Measurements from ENCODE around the gene KIF15. TPM values are rescaled to one million over a fixed set of nuclear protein-coding genes. Genes with fewer than 3 reads are reported as not detected.

The KIF15 gene
- total RNA-seq, 2 donors from 2014 or later, result 0.12 to 0.16 TPM

DNA sequence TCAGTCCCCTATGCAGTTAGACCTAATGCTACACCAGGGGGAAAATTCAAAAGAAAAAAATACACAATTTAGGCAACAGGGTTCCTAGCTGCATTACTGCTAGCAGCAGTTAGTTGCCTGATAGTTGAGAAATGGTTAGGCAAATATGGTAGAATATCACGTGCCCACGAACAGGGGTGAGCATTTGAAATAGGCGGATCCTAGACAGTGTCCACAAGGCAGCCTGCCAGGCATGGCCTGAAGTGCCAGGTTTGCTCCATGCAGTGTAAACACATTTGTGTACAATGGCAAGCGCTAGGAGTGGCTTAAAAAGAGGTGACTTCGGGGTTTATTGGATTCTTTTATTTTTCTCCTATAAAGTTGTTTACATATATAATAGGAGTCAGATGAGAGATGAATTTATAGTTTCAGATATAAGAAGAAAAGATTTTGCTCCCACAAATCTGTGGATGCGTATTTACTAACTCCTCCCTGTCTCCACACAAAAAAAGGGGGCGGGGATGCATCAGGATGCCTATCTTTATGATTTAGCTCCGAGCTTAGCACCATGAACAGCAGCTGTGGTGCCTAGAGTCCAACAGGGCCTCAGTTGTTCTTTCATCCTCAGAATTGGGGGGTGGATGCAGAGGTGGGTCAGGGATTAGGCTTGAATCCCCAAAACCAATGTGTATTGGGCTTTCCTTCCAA is 108.9 kb downstream of the KIF15 start:
- Mint-ChIP-seq H3K27me3 (no peaks in the 10 kb centered on the region), H3K4me1 (peaks cover 10% of the 10 kb centered on the region), H3K4me3 (no peak overlapping the region), H3K27ac (no peak overlapping the region), H3K36me3 (ENCODE audit: low read depth) (no peaks in the 10 kb centered on the region)
- no peaks in the 10 kb centered on the region for H3K9me3 ChIP-seq (ENCODE audit: control insufficient read depth, low read length, poor library complexity, severe bottlenecking)
- DNase-seq (no peak), ATAC-seq (no peak)

DNA sequence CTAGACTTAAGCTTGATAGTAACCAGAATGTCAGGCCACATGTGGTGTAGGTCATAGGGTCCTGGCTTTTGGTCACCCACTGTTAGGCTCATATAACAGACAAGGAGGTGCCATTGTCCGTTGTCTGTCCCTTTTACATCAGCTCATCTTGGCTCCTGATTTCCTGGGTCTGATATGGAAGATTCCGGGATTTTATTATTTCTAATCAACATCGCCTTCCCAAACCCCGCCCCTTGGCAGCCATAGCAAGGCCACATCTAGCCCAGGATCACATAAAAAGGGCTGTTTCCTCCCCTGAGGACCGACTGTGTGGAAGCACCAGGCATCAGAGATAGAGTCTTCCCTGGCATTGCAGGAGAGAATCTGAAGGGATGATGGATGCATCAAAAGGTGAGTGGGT is 112.7 kb downstream of the KIF15 start, which contains the start of gene TGM4:
TSS of gene TGM4 (plus strand) at position 301 of the 400 bp plus-strand sequence. CDS start at position 372, 71 bp downstream.
- DNase-seq, result no peak
- no peaks in the 10 kb centered on the region for H3K9me3 ChIP-seq (ENCODE audit: control insufficient read depth, low read length, poor library complexity, severe bottlenecking)
- Mint-ChIP-seq H3K4me1 (no peaks in the 10 kb centered on the region), H3K27me3 (peaks cover 7% of the 10 kb centered on the region), H3K4me3 (no peak within 1 kb of the TSS), H3K27ac (no peak within 1 kb of the TSS), H3K36me3 (ENCODE audit: low read depth) (peaks cover 2% of the 10 kb centered on the region)
- no peak for ATAC-seq

DNA sequence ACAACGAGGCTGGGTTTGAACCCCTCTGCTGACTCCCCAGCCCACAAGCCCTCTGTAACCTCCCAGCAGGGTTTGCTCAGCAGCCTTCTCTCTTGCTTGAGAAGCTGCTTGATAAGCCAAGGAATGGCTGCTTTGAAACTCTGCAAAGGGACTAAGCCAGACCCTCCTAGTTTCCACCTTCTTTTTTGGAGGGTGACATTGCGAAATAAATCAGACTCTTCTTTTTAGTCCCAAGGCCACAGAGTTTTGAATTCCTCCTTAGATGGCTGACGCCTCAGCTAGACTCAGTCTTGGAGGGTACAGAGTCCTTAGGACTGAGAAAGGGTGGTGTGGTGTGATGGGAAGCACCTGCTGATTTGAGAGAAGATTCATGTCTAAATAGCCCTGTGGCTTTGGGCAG is 114.0 kb downstream of the KIF15 start:
- no peak overlapping the region for H3K4me3 Mint-ChIP-seq
- H3K9me3 ChIP-seq (ENCODE audit: control insufficient read depth, low read length, poor library complexity, severe bottlenecking), result no peaks in the 10 kb centered on the region
- DNase-seq (no peak), ATAC-seq (no peak)
- peaks cover 2% of the 10 kb centered on the region for H3K36me3 Mint-ChIP-seq (ENCODE audit: low read depth)
- H3K27me3 Mint-ChIP-seq, result peaks cover 7% of the 10 kb centered on the region
- no peak overlapping the region for H3K27ac Mint-ChIP-seq
- no peaks in the 10 kb centered on the region for H3K4me1 Mint-ChIP-seq

DNA sequence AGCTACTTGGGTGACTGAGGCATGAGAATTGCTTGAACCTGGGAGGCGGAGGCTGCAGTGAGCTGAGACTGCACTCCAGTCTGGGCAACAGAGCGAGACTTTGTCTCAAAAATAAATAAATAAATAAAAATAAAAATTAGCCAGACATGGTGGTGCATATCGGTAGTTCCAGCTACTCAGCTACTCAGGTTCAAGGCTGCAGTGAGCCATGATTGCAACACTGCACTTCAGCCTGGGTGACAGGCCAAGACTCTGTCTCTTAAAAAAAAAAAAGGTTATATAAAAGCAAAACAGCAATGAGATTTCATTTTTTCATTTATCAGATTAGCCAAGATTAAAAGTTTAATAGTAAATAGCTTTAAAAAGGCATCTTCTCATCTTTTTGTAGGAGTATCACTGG is 115.7 kb downstream of the KIF15 start:
- Mint-ChIP-seq H3K27ac (no peak overlapping the region), H3K27me3 (peaks cover 9% of the 10 kb centered on the region), H3K4me3 (no peak overlapping the region), H3K36me3 (ENCODE audit: low read depth) (peaks cover 2% of the 10 kb centered on the region), H3K4me1 (no peaks in the 10 kb centered on the region)
- H3K9me3 ChIP-seq (ENCODE audit: control insufficient read depth, low read length, poor library complexity, severe bottlenecking), result no peaks in the 10 kb centered on the region
- ATAC-seq (no peak), DNase-seq (no peak)

DNA sequence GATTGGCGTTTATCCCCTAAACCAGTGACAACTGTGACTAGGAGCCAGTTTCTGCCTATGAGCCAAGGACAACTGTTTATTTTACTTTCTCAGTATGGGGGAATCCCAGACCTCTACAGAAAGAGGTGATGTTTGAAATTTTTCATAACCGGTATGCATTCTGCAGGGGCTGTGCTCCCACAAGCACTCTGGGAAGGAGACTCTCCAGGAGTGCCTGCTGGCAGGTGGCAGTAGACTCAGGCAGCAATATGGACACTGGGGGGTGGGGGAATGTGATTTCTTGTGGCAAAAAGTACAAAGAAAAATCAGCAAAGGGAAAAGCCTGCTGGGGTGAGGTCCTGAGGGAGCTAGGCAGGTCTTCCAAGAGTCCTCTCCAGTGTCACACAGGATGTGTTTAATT is 118.7 kb downstream of the KIF15 start:
- ATAC-seq (no peak), DNase-seq (no peak)
- Mint-ChIP-seq H3K4me1 (no peaks in the 10 kb centered on the region), H3K27ac (no peak overlapping the region), H3K27me3 (peaks cover 25% of the 10 kb centered on the region), H3K36me3 (ENCODE audit: low read depth) (peaks cover 2% of the 10 kb centered on the region), H3K4me3 (no peak overlapping the region)
- H3K9me3 ChIP-seq (ENCODE audit: control insufficient read depth, low read length, poor library complexity, severe bottlenecking), result no peaks in the 10 kb centered on the region

DNA sequence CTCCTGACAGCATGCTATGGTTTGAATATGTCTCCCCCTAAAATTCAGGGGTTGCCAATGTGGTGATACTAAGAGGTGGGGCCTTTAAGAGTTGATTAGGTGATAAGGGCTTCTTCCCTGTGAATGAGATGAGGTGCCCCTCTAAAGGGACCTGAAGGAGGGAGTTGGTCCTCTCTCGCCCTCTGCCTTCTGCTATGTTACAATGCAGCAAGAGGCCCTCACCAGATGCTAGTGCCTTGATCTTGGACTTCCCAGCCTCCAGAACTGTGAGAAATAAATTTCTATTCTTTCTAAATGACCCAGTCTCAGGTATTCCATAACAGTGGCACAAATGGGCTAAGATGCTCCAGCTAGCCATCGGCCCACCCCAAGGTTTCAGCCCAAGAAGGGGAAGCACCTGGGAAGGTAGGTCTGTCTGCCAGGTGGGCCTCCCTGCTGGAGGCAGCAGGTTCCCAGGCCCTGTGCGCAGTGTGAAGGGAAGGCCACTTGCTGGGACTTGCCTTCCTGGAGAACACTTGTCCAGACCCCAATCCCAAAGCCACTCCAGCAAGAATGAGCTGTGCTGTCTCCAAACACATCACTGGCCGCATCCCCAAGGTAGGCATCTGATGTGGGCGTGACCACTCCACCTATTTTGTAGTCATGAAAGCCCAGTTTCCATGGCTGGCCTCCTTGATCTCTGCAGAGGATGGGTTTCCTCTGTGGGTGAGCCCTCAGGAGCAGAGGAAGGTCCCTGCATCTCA is 121.8 kb downstream of the KIF15 start:
- no peak overlapping the region for H3K27ac Mint-ChIP-seq
- no peak overlapping the region for H3K4me3 Mint-ChIP-seq
- H3K36me3 Mint-ChIP-seq (ENCODE audit: low read depth), result no peaks in the 10 kb centered on the region
- ATAC-seq, result no peak
- H3K4me1 Mint-ChIP-seq, result no peaks in the 10 kb centered on the region
- no peaks in the 10 kb centered on the region for H3K9me3 ChIP-seq (ENCODE audit: control insufficient read depth, low read length, poor library complexity, severe bottlenecking)
- DNase-seq, result no peak
- peaks cover 40% of the 10 kb centered on the region for H3K27me3 Mint-ChIP-seq

DNA sequence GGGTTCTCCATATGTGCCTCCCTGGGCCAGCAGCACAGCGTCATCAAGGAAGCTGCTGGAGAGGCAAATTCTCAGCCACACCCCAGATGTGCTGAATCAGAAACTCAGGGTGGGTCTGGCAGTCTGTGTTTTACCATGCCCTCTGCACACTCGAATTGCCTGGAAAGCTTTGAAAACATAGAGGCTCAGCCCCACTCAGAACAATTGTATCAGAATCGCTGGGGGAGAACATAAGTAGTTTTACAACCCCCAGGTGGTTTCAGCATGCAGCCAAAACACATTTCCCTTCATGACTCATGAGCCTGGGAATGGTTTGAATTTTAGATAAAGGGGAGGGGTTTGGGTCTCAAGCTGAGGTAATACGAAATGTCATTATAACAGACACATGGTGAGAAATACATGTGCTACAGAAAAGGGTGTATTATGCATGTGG is 122.4 kb downstream of the KIF15 start:
- DNase-seq (no peak), ATAC-seq (no peak)
- Mint-ChIP-seq H3K36me3 (ENCODE audit: low read depth) (no peaks in the 10 kb centered on the region), H3K27ac (no peak overlapping the region), H3K4me3 (no peak overlapping the region), H3K4me1 (no peaks in the 10 kb centered on the region), H3K27me3 (peaks cover 40% of the 10 kb centered on the region)
- no peaks in the 10 kb centered on the region for H3K9me3 ChIP-seq (ENCODE audit: control insufficient read depth, low read length, poor library complexity, severe bottlenecking)

DNA sequence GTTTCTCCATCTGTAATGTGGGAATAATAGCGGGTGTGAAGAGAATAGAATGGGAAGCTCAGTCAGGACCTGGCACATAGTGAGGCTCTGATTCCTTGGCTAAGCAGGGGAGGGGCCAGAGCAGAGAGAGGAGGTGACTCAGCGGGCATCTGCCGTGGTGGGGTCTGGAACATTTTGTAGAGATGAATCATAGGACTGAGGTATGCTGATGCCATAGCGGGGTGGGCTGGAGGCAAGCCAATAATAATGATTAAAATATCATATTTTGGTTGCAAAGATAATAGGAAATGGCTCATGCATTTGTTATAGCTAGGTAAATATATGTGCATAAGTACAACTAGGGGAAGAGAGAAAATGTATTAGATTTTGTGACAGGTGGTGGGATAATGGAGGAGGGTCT is 124.0 kb downstream of the KIF15 start:
- ATAC-seq (no peak), DNase-seq (no peak)

DNA sequence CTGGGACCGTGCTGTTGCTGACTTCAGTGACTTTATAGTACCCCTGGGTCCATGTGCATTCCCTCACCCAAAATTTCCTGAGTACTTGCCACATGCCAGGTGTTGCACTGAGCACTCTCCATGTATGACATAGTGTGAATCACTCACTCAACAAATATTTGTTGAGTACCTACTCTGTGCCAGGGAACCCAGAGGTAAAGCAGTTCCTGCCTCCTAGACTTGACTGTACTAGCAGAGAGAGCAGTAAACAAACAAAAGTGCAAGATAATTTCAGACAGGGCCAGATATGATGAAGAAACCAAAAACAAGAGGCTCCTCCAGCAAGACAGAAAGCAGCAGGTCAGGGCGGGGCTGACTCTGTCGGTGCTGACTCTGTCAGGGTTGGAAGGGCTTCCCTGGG is 125.0 kb downstream of the KIF15 start:
- DNase-seq (no peak), ATAC-seq (no peak)
- no peaks in the 10 kb centered on the region for H3K9me3 ChIP-seq (ENCODE audit: control insufficient read depth, low read length, poor library complexity, severe bottlenecking)
- no peaks in the 10 kb centered on the region for H3K36me3 Mint-ChIP-seq (ENCODE audit: low read depth)
- no peaks in the 10 kb centered on the region for H3K4me1 Mint-ChIP-seq
- no peak overlapping the region for H3K4me3 Mint-ChIP-seq
- peaks cover 40% of the 10 kb centered on the region for H3K27me3 Mint-ChIP-seq
- no peak overlapping the region for H3K27ac Mint-ChIP-seq

More for the DNA sequence above, 124.0 kb downstream of the KIF15 start:
- Mint-ChIP-seq H3K36me3 (ENCODE audit: low read depth) (no peaks in the 10 kb centered on the region), H3K4me1 (no peaks in the 10 kb centered on the region), H3K4me3 (no peak overlapping the region), H3K27ac (no peak overlapping the region), H3K27me3 (peaks cover 40% of the 10 kb centered on the region)
- no peaks in the 10 kb centered on the region for H3K9me3 ChIP-seq (ENCODE audit: control insufficient read depth, low read length, poor library complexity, severe bottlenecking)

DNA sequence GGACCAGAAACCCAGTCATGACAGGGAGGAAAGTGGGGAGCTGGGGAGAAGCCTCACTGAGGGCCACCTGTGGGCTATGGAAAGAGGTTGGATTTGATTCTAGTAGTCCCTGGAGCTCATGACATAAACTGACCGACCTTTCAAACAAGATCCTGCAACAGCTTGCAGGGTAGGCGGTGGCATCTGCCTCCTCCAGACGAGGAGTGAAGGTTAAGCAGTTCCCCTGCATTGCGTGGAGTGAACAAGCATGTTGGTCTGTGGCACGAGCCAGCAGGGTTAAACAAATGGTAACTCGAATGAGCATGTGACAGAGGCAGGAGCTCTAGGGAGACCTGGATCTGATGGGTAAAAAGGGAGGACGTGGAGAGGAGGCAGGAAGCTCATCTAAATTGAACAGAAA is 125.5 kb downstream of the KIF15 start:
- H3K4me1 Mint-ChIP-seq, result no peaks in the 10 kb centered on the region
- no peaks in the 10 kb centered on the region for H3K36me3 Mint-ChIP-seq (ENCODE audit: low read depth)
- H3K27ac Mint-ChIP-seq, result no peak overlapping the region
- no peak overlapping the region for H3K4me3 Mint-ChIP-seq
- peaks cover 40% of the 10 kb centered on the region for H3K27me3 Mint-ChIP-seq
- no peaks in the 10 kb centered on the region for H3K9me3 ChIP-seq (ENCODE audit: control insufficient read depth, low read length, poor library complexity, severe bottlenecking)
- DNase-seq (no peak), ATAC-seq (no peak)

DNA sequence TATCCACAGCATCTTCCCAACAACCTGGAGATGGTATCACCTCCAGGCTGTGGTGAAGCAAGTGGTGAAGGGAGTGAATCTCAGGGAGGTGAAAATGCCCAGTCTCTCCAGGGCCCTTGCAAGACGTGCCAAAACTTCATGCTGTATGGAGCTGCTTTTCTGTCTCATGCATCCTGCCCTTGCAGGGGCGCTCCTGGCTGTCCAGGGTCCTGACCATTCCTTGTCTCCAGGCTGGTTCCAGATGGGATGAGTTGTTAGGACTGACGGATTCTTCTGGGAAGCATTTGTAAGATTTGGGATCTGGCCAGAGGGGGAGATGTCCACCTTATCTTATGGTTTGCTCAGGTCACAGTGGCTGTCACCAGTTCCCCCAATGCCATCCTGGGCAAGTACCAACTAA is 128.7 kb downstream of the KIF15 start:
- Mint-ChIP-seq H3K4me3 (no peak overlapping the region), H3K4me1 (no peaks in the 10 kb centered on the region), H3K36me3 (ENCODE audit: low read depth) (no peaks in the 10 kb centered on the region), H3K27ac (no peak overlapping the region), H3K27me3 (peaks cover 29% of the 10 kb centered on the region)
- ATAC-seq (no peak), DNase-seq (no peak)
- no peaks in the 10 kb centered on the region for H3K9me3 ChIP-seq (ENCODE audit: control insufficient read depth, low read length, poor library complexity, severe bottlenecking)

DNA sequence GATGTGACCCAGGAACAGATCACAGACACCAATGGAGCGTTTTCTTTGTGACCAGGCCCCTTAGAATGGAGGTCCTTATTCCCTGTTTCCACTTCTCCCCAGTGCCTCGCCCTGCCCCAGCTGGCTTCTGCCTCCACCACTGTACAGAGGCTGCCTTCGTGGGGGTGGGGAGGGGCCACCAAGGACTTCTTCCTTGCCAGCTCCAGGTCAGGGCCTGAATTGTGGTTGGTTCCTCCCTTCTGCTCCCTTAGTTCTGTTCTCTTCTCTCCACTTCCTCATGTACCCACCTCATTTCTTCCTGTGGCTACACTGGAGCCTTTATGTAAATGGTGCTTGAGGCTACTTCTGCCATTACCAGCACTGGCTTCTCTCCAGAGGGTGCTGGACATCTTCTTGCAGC is 129.3 kb downstream of the KIF15 start:
- no peak overlapping the region for H3K4me3 Mint-ChIP-seq
- ATAC-seq (no peak), DNase-seq (no peak)
- no peak overlapping the region for H3K27ac Mint-ChIP-seq
- no peaks in the 10 kb centered on the region for H3K4me1 Mint-ChIP-seq
- H3K9me3 ChIP-seq (ENCODE audit: control insufficient read depth, low read length, poor library complexity, severe bottlenecking), result no peaks in the 10 kb centered on the region
- peaks cover 23% of the 10 kb centered on the region for H3K27me3 Mint-ChIP-seq
- no peaks in the 10 kb centered on the region for H3K36me3 Mint-ChIP-seq (ENCODE audit: low read depth)

DNA sequence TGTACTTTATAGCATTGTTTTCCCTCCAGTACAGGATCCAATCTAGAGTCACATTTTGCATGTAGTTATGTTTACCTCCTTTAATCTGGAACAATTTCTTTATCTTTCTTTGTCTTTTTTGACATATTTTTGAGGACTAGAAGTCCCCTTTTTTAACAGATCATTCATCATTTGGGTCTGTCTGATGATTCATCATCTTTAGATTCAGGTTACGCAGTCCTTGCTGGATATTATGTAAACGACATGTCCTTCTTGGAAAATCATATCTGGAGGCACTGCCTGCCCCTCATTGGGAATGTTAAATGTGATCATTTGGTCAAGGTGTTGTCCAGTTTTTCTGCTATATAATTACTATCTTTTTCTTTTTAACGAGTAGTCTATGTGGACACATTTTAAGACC is 131.1 kb downstream of the KIF15 start:
- ATAC-seq (no peak), DNase-seq (no peak)
- H3K9me3 ChIP-seq (ENCODE audit: control insufficient read depth, low read length, poor library complexity, severe bottlenecking), result no peaks in the 10 kb centered on the region
- Mint-ChIP-seq H3K4me3 (no peak overlapping the region), H3K4me1 (no peaks in the 10 kb centered on the region), H3K27ac (no peak overlapping the region), H3K27me3 (peaks cover 6% of the 10 kb centered on the region), H3K36me3 (ENCODE audit: low read depth) (no peaks in the 10 kb centered on the region)

DNA sequence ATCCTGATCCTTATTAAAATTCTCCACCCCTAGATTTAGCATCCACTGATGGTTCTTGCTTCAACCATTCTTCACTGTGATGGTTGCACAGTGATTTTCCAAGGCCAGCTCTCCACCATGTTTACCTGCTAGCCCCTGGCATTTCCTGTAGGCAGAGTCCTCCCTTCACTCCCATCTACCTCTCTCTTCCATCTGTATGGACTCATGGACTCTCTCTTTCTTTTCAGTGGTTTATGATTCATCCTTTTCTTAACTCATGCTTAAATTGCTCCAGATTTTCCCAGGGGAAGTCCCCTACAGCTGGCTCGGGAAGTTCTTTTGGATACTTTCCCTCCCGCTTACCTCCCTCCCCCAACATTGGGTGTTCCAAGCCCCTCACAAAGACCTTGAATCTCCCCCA is 131.5 kb downstream of the KIF15 start:
- peaks cover 6% of the 10 kb centered on the region for H3K27me3 Mint-ChIP-seq
- DNase-seq (no peak), ATAC-seq (no peak)
- no peaks in the 10 kb centered on the region for H3K9me3 ChIP-seq (ENCODE audit: control insufficient read depth, low read length, poor library complexity, severe bottlenecking)
- no peaks in the 10 kb centered on the region for H3K36me3 Mint-ChIP-seq (ENCODE audit: low read depth)
- H3K4me3 Mint-ChIP-seq, result no peak overlapping the region
- no peaks in the 10 kb centered on the region for H3K4me1 Mint-ChIP-seq
- H3K27ac Mint-ChIP-seq, result no peak overlapping the region

Measured in T-helper 17 cell (primary cell).